Retinal pigment epithelial cell (primary cell): ENCODE measurements around the gene ARHGAP44.

Source experiments
- DNase-seq: peaks from one replicate; pipeline ENCODE4 v3.0.0-alpha.2; 2010; ENCODE audit warnings: low read depth
- H3K4me3 ChIP-seq: 2 replicates; pipeline ENCODE4 v1.5.1; 2011; ENCODE audit warnings: mild to moderate bottlenecking, low read length, control low read depth, moderate library complexity
- TF ChIP-seq, protein P1 (sequence below): conservative IDR thresholded peaks from 2 replicates; pipeline ENCODE4 v1.5.1; 2011; ENCODE audit warnings: low read depth, low read length, control low read depth, inconsistent platforms

The ARHGAP44 gene

DNA sequence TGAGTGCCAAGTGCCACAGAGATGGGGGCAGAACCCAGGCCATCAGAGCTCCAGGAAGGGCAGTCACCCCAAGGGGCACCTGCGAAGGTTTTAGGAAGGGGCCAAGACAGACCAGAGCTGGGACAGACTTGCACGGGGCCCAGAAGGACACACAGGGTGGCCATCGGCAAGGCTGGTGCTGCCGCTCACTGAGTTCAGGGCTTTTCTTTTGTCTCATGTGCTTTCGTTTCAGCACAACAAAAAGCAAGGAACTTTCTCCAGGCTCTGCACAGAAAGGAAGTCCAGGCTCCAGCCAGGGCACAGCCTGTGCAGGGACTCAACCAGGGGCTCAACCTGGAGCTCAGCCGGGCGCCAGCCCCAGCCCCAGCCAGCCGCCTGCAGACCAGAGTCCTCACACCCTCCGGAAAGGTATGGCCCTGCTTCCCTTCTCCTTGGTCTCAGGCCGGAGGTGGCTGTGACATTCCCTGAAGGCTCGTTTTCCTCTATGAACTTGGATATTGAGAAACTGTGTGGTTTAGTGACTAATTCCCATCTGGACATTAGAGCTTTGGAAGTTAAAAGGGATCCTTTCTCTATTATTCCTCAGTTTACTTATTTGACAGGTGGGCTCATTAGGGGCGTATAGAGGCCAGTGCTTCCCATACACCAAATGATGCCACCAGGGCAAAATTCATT, 190.7 kb downstream of the ARHGAP44 start:
- no peak for DNase-seq
- TF ChIP-seq, protein P1, sequence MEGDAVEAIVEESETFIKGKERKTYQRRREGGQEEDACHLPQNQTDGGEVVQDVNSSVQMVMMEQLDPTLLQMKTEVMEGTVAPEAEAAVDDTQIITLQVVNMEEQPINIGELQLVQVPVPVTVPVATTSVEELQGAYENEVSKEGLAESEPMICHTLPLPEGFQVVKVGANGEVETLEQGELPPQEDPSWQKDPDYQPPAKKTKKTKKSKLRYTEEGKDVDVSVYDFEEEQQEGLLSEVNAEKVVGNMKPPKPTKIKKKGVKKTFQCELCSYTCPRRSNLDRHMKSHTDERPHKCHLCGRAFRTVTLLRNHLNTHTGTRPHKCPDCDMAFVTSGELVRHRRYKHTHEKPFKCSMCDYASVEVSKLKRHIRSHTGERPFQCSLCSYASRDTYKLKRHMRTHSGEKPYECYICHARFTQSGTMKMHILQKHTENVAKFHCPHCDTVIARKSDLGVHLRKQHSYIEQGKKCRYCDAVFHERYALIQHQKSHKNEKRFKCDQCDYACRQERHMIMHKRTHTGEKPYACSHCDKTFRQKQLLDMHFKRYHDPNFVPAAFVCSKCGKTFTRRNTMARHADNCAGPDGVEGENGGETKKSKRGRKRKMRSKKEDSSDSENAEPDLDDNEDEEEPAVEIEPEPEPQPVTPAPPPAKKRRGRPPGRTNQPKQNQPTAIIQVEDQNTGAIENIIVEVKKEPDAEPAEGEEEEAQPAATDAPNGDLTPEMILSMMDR = no peak
- no peak overlapping the region for H3K4me3 ChIP-seq

DNA sequence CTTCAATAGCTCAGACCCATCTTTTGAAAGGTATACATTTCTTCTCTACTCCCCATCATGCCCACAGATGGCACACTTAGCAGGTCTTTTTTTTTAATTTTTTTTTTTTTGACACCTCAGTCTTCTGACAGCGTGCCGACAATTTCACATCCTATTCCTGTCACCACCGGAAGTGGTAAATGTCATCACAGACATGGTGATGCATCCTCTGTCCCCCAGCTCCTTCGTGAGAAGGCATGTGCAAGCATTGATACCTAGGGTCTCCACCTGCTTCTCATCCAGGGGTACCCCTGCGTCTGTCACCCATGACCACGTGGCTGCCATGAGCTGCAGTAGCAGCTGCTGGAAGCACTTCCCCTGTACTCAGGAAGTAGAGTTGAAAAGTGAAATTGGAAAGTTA, 192.9 kb downstream of the ARHGAP44 start:
- DNase-seq = no peak
- no peak overlapping the region for H3K4me3 ChIP-seq
- TF ChIP-seq, protein P1 = no peak

DNA sequence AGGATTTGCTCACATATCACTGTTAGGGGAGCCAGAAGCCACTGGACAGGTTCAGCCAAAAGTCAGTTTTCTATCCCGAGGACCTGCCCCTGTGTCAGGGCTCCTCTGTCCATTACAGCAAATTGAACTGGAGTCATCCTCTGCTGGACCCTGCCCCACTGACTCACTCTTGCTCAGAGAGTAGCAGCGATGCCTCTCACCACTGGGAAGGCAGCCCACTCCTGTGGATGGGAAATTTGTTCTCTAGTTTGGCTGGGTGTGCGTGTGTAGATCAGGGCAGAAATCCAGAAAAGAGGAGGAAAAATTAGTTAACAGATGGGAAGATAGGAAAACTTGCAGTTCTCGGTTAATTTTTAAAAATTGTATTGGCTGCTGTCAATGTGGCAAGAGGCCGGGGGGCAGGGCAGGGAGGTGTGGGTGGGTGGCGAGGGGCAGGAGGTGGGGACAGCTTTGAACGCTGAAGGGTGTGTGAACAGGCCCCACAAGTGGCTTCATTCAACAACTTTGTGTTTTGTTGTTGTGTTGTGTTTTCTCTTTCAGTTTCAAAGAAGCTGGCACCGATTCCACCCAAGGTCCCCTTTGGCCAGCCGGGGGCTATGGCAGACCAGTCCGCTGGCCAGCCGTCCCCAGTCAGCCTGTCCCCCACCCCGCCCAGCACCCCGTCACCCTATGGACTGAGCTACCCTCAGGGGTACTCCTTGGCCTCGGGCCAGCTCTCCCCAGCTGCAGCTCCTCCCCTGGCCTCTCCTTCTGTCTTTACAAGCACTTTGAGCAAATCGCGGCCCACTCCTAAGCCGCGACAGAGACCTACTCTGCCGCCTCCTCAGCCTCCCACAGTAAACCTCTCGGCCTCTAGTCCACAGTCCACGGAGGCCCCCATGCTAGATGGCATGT, 194.9 kb downstream of the ARHGAP44 start:
- TF ChIP-seq, protein P1 = no peak
- no peak for DNase-seq
- H3K4me3 ChIP-seq = no peak overlapping the region

DNA sequence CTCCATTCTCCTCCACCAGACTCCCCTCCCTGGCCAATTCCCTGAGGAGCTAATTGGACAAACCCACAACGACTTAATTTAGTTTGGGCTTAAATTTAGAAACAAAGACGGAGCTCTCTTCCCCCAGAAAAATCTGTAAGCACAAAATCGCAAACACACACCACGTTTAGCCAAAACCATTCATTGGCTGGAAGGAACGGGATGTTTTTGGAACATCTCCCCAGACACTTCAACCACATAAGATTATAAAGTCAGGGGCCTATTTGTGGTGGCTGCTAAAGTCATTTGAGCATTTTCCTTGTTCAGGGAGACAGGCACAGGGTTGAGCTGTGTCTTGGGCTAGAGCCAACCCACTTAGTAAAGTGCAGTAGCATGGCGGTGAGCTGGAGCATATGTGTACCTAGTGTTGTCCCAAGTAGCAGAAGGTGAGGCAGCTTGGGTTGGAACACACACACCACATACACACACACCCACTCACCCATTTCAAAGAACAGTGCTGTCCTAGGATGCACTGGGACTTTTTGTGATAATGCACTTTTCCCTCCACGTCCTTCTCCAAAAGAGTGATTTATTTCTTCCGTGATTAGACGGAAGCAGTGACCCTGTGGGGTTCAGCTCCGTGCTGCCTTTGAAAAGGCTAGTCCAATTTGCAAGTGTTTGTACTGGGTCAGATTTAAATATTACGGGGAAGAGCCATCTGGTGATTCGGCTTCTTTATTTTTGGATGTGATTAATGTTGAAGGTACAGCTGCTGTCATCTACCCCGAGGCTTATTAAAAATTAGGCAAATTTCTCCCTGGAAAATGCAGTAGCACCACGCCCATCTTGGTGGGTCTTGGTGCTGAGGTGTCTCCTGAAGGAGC, 196.4 kb downstream of the ARHGAP44 start:
- TF ChIP-seq, protein P1 = no peak
- peak; percentile 50 for DNase-seq
- no peak overlapping the region for H3K4me3 ChIP-seq

GRCh38 chr17:12987120-12987519, 197.8 kb downstream of the ARHGAP44 start:
- TF ChIP-seq, protein P1 = no peak
- H3K4me3 ChIP-seq = no peak overlapping the region
- DNase-seq = no peak

DNA sequence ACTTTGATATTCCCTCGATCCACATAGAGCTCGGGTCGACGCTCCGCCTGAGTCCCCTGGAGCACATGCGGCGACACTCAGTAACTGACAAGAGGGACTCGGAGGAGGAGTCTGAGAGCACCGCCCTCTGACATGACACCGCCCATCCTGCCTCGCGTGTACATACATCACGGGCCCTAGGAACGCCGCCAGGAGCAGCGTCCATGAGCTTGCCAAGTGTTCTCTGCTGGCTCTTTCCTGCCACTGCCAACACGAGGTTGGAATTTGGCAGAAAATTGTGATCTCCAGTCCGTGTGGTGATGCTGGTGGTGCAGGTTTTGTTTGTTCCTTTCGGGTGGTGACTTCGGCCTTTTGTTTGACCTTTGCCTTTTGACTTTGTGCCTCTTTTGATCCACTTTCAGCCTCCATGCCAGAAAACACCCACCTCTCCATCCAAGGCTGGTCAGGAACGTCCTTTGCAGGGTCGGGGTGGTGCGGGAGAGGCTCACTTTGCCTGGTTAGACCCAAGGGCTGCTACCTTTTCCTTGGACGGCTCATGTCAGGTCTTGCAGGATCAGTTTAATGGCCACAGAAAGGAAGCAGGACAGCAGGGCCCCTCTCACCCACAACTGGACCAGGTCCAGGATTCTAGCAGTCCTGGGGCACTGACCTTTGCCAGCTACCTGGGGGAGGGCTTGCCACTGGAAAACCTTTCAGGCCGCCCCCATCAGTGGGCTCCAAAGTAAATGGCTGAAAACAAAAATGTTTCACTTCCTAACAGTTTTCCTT, 200.9 kb downstream of the ARHGAP44 start:
- TF ChIP-seq, protein P1 = no peak
- no peak overlapping the region for H3K4me3 ChIP-seq
- no peak for DNase-seq
